Astrocyte of the cerebellum (primary cell): ENCODE data around the gene GBGT1.
"Not testable (repeated sequence)": the region's sequence is repeated elsewhere in the genome, so short reads cannot be mapped to it uniquely, and the experiment has no call there.

ENCODE experiments used
- DNase-seq: peaks from one replicate; pipeline ENCODE4 v3.0.0-alpha.2; 2011; ENCODE audit warnings: low read depth
- H3K4me3 ChIP-seq: 2 replicates; pipeline ENCODE4 v1.5.1; 2011; ENCODE audit warnings: mild to moderate bottlenecking, low read depth, low read length, moderate library complexity
- in situ Hi-C: cut with HindIII; loops from 2 replicates; pipeline ENCODE4 v1.10.0; 2017; ENCODE audit warnings: low sequenced_read_pairs
- TF ChIP-seq, protein P1 (sequence below): IDR thresholded peaks from 2 replicates; pipeline ENCODE4 v1.5.1; 2012; ENCODE audit warnings: low read length, low read depth, moderate library complexity, mild to moderate bottlenecking; ENCODE audit errors: missing control alignments

The GBGT1 gene

DNA sequence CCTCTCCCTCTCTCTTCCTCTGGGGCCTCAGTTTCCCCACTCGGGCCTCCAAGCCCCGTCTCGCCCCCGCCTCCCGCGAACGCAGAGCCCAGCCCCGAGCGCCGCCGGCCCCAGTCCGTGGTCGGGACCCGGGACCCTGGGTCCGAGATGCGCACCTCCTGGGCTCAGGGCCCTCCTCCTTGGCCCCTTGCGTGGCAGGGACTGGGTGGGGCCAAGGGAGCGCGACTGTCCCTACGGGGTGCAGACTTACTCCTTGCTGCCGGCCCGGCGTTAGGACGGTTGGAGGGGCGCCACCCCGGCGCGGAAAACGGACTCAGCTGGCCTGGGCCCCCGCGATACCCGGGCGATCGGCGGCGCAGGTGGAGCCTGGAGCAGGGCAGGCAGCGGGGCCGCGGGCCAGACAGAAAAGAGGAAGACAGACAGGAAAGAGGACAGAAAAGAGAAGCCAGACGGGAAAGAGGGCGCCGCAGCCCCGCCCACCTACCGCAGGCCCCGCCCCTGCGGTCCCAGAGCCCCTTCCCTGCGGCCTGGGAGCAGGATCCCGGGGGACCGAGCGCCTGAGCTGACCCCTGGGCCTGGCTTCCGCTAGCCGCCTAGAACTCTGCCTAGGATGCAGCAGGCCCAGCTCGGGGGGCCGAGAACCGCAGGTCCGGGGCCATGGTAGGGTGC is at the start of gene GBGT1:
GBGT1 (minus strand) TSS at position 411 of the 669 bp plus-strand sequence. CDS start 1,502 bp downstream, outside the sequence.
- TF ChIP-seq, protein P1, sequence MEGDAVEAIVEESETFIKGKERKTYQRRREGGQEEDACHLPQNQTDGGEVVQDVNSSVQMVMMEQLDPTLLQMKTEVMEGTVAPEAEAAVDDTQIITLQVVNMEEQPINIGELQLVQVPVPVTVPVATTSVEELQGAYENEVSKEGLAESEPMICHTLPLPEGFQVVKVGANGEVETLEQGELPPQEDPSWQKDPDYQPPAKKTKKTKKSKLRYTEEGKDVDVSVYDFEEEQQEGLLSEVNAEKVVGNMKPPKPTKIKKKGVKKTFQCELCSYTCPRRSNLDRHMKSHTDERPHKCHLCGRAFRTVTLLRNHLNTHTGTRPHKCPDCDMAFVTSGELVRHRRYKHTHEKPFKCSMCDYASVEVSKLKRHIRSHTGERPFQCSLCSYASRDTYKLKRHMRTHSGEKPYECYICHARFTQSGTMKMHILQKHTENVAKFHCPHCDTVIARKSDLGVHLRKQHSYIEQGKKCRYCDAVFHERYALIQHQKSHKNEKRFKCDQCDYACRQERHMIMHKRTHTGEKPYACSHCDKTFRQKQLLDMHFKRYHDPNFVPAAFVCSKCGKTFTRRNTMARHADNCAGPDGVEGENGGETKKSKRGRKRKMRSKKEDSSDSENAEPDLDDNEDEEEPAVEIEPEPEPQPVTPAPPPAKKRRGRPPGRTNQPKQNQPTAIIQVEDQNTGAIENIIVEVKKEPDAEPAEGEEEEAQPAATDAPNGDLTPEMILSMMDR, result no peak

DNA sequence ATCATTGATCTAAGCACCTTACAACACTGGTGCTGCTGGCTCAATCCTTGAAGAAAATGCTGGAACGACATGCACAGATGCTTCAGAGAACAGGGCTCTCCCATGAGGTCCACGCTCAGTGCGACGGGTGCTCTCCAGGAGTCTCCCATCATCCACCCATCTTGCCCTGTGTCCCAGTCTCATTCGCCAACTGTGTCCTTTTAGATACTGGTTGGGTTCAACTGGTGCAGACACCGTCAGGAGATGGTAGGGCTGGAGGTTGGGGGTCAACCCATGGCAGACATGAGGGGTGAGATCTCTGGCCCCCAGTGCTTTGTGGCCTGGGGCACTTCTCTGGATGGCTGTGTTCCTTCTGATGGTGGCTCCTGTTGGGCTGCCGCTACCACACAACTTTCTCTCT is 46.9 kb upstream of the GBGT1 start:
- H3K4me3 ChIP-seq, result no peak overlapping the region
- in situ Hi-C loops, result no loop called here
- no peak for DNase-seq
- TF ChIP-seq, protein P1, result no peak

More for the DNA sequence above, at the start of gene GBGT1:
- H3K4me3 ChIP-seq, result peak within 1 kb of the TSS; percentile 44
- no peak for DNase-seq
- in situ Hi-C loops, result no loop called here

GRCh38 chr9:133210202-133210532 is 46.5 kb upstream of the GBGT1 start:
- no peak for DNase-seq
- TF ChIP-seq, protein P1, result no peak
- in situ Hi-C loops, result no loop called here
- H3K4me3 ChIP-seq, result no peak overlapping the region

GRCh38 chr9:133209327-133210201 is 45.9 kb upstream of the GBGT1 start:
- DNase-seq, in situ Hi-C loops, H3K4me3 ChIP-seq: not testable (repeated sequence)

DNA sequence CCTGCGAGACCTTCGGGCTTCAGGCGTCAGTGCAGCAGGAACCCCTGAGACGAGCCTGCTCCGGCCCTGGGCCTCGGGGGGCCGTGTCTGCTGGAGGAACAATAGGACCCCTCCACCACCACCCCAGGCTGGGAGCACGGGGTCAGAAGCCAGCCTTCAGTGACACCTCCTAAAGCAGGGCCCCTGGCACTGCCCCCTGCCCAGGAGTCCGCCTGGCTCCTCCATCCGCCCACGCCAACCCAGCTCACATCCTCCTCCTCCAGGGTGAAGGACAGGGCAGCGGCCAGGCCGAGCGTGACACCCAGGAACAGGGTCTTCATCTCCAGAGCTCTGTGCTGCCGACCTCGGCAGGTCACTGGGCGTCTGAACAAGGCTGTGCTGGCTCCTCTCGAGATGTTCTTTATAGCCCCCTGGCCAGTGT is 45.2 kb upstream of the GBGT1 start, which contains the start of gene OBP2B:
OBP2B (minus strand) TSS at position 371 of the 421 bp plus-strand sequence; CDS start at position 320, 51 bp downstream.
- DNase-seq, in situ Hi-C loops, H3K4me3 ChIP-seq: not testable (repeated sequence)

- DNase-seq, in situ Hi-C loops, H3K4me3 ChIP-seq: not testable (repeated sequence)
Observed at GRCh38 chr9:133208171-133208879, 44.6 kb upstream of the GBGT1 start.

- DNase-seq, result no peak
- H3K4me3 ChIP-seq, result no peak overlapping the region
- TF ChIP-seq, protein P1, result no peak
- in situ Hi-C loops, result no loop called here
Observed at GRCh38 chr9:133207540-133208170, 43.9 kb upstream of the GBGT1 start.
